ENCODE measurements around the gene CERK. TPM values are rescaled to one million over a fixed set of nuclear protein-coding genes. Genes with fewer than 3 reads are reported as not detected.

Gene CERK
- total RNA-seq, 1 donor, result 28.2 TPM

DNA sequence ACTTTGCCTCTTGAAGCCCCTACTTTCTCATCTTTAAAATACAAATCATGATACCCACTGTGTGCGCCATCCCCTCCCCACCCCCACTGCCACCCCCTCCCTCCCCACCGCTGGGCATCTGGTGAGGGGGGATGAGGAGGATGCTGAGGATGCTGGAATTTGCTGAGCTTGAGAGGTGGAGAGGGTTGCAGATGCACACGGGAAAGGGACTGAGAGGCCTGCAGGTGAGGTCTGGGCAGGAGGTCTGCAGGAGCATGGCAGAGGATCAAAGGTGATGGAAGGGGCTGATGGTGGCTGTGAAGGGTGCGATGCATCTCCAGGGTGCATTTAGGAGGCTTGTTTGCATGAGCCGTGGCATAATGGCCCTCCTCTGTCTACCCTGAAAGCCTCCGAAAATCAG is 16.8 kb upstream of the CERK start:
- peaks cover 38% of the 10 kb centered on the region for H3K4me1 ChIP-seq (ENCODE audit: insufficient read depth, low read length)
- H3K36me3 ChIP-seq (ENCODE audit: insufficient read depth, low read length), result no peaks in the 10 kb centered on the region
- H3K4me3 ChIP-seq (ENCODE audit: insufficient read depth, low read length), result peak overlapping the region; percentile 5
- H3K79me2 ChIP-seq (ENCODE audit: insufficient read depth, low read length), result no peaks in the 10 kb centered on the region
- H3K4me2 ChIP-seq (ENCODE audit: insufficient read depth, low read length), result peak overlapping the region; percentile 70
- no peaks in the 10 kb centered on the region for H3K9me3 ChIP-seq (ENCODE audit: low read depth, low read length)
- no peaks in the 10 kb centered on the region for H4K20me1 ChIP-seq (ENCODE audit: insufficient read depth, low read length)
- TF ChIP-seq CTCF (IDR thresholded peaks at IDR 0.05; ENCODE audit: extremely low read depth, low read depth, low read length), result no peak
- DNase-seq (ENCODE audit: insufficient read length, low spot score, missing footprints), result no peak
- peak overlapping the region; percentile 94 for H3K27ac ChIP-seq (ENCODE audit: low read depth, low read length)
- H2AFZ ChIP-seq (ENCODE audit: low read length), result peak overlapping the region; percentile 68
- no peaks in the 10 kb centered on the region for H3K27me3 ChIP-seq (ENCODE audit: insufficient read depth, low read length)

GRCh38 chr22:46754110-46754799 is 16.2 kb upstream of the CERK start:
- H4K20me1 ChIP-seq (ENCODE audit: insufficient read depth, low read length), result no peaks in the 10 kb centered on the region
- DNase-seq (ENCODE audit: insufficient read length, low spot score, missing footprints), result peak; percentile 98
- TF ChIP-seq CTCF (IDR thresholded peaks at IDR 0.05; ENCODE audit: extremely low read depth, low read depth, low read length), result no peak
- no peaks in the 10 kb centered on the region for H3K9me3 ChIP-seq (ENCODE audit: low read depth, low read length)
- peaks cover 43% of the 10 kb centered on the region for H3K4me1 ChIP-seq (ENCODE audit: insufficient read depth, low read length)
- H3K4me2 ChIP-seq (ENCODE audit: insufficient read depth, low read length), result peak overlapping the region; percentile 70
- no peaks in the 10 kb centered on the region for H3K79me2 ChIP-seq (ENCODE audit: insufficient read depth, low read length)
- H3K4me3 ChIP-seq (ENCODE audit: insufficient read depth, low read length), result peak overlapping the region; percentile 5
- peak overlapping the region; percentile 68 for H2AFZ ChIP-seq (ENCODE audit: low read length)
- H3K36me3 ChIP-seq (ENCODE audit: insufficient read depth, low read length), result no peaks in the 10 kb centered on the region
- H3K27ac ChIP-seq (ENCODE audit: low read depth, low read length), result peak overlapping the region; percentile 94
- H3K27me3 ChIP-seq (ENCODE audit: insufficient read depth, low read length), result no peaks in the 10 kb centered on the region

DNA sequence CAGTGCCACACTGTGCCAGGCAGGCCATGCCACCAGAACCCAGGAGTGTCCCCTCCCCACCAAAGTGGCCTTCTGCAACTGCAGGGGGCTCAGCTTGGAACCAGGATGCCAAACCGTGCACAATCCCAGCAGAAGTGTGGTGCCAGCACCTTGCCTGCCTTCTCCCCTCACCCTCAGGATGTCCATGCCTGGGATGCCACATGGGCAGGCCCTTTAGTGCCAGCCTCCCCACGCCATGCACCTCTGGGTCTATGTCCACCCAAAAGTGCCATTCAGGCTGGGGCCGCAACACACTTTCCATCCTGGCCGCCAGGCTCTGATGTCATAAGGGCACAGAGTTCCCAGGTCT is 15.7 kb upstream of the CERK start:
- TF ChIP-seq CTCF (IDR thresholded peaks at IDR 0.05; ENCODE audit: extremely low read depth, low read depth, low read length), result no peak
- H3K4me3 ChIP-seq (ENCODE audit: insufficient read depth, low read length), result peak overlapping the region; percentile 5
- no peak for DNase-seq (ENCODE audit: insufficient read length, low spot score, missing footprints)
- H3K36me3 ChIP-seq (ENCODE audit: insufficient read depth, low read length), result no peaks in the 10 kb centered on the region
- H3K9me3 ChIP-seq (ENCODE audit: low read depth, low read length), result no peaks in the 10 kb centered on the region
- peak overlapping the region; percentile 94 for H3K27ac ChIP-seq (ENCODE audit: low read depth, low read length)
- H2AFZ ChIP-seq (ENCODE audit: low read length), result peak overlapping the region; percentile 68
- no peaks in the 10 kb centered on the region for H3K27me3 ChIP-seq (ENCODE audit: insufficient read depth, low read length)
- no peaks in the 10 kb centered on the region for H3K79me2 ChIP-seq (ENCODE audit: insufficient read depth, low read length)
- no peaks in the 10 kb centered on the region for H4K20me1 ChIP-seq (ENCODE audit: insufficient read depth, low read length)
- peaks cover 45% of the 10 kb centered on the region for H3K4me1 ChIP-seq (ENCODE audit: insufficient read depth, low read length)
- peak overlapping the region; percentile 70 for H3K4me2 ChIP-seq (ENCODE audit: insufficient read depth, low read length)

GRCh38 chr22:46753360-46753759 is 15.3 kb upstream of the CERK start:
- Histone ChIP-seq H3K4me3 (ENCODE audit: insufficient read depth, low read length) (no peak overlapping the region), H3K9me3 (ENCODE audit: low read depth, low read length) (no peaks in the 10 kb centered on the region), H2AFZ (ENCODE audit: low read length) (peak overlapping the region; percentile 68)

More at GRCh38 chr22:46753360-46753759, 15.3 kb upstream of the CERK start:
- H4K20me1 ChIP-seq (ENCODE audit: insufficient read depth, low read length), result no peaks in the 10 kb centered on the region
- TF ChIP-seq CTCF (IDR thresholded peaks at IDR 0.05; ENCODE audit: extremely low read depth, low read depth, low read length), result no peak
- no peaks in the 10 kb centered on the region for H3K27me3 ChIP-seq (ENCODE audit: insufficient read depth, low read length)
- H3K27ac ChIP-seq (ENCODE audit: low read depth, low read length), result peak overlapping the region; percentile 94
- no peak for DNase-seq (ENCODE audit: insufficient read length, low spot score, missing footprints)
- peaks cover 43% of the 10 kb centered on the region for H3K4me1 ChIP-seq (ENCODE audit: insufficient read depth, low read length)
- no peaks in the 10 kb centered on the region for H3K79me2 ChIP-seq (ENCODE audit: insufficient read depth, low read length)
- H3K4me2 ChIP-seq (ENCODE audit: insufficient read depth, low read length), result peak overlapping the region; percentile 70
- H3K36me3 ChIP-seq (ENCODE audit: insufficient read depth, low read length), result no peaks in the 10 kb centered on the region
